HEK293 (cell line): Measurements from ENCODE around the gene CD40LG.

Source experiments
- CTCF ChIA-PET: fragments of 350-600 bp; formaldehyde crosslinking; extraction: SDS; loops from one replicate; lab custom pipeline; 2021; ENCODE audit warnings: antibody characterized with exemption; lab: Yijun Ruan, JAX
- POLR2A ChIA-PET: fragments of 300-600 bp; formaldehyde crosslinking; extraction: SDS; loops from one replicate; lab custom pipeline; 2020; ENCODE audit warnings: antibody characterized with exemption, inconsistent platforms; lab: Yijun Ruan, JAX
- H3K27ac ChIP-seq: fragments of 200-500 bp; sonication (Bioruptor generic); 2 replicates; pipeline ENCODE4 v1.5.1; 2014; ENCODE audit warnings: low read depth, low read length, control low read depth, inconsistent platforms; ENCODE audit errors: extremely low read depth
- H3K36me3 ChIP-seq, 2 experiments: fragments of 200-500 bp in 1 of 2; sonication (Bioruptor generic) in 1 of 2; 1 replicate in 1 of 2; 2 replicates in 1 of 2; pipeline ENCODE4 v1.5.1; 2014 to 2017; ENCODE audit warnings: inconsistent platforms in 2 of 2, low read length in 2 of 2; ENCODE audit not compliant: control insufficient read depth in 2 of 2, insufficient read depth in 1 of 2
- H3K4me1 ChIP-seq: fragments of 200-500 bp; sonication (Bioruptor generic); 2 replicates; pipeline ENCODE4 v1.5.1; 2014; ENCODE audit warnings: mild to moderate bottlenecking, low read length, inconsistent platforms; ENCODE audit not compliant: control insufficient read depth, insufficient read depth
- H3K4me3 ChIP-seq: 2 replicates; pipeline ENCODE4 v1.5.1; 2011; ENCODE audit warnings: low read depth, mild to moderate bottlenecking, control low read depth, low read length, moderate library complexity
- H3K9me3 ChIP-seq: fragments of 200-500 bp; sonication (Bioruptor generic); 2 replicates; pipeline ENCODE4 v1.5.1; 2014; ENCODE audit warnings: low read depth, low read length, inconsistent platforms; ENCODE audit not compliant: control insufficient read depth, insufficient read depth
- FEZF1 ChIP-seq: fragments of 450-650 bp; formaldehyde crosslinking; IDR thresholded peaks from 2 replicates; pipeline ENCODE4 v1.5.1; 2016; ENCODE audit warnings: missing biosample characterization, missing genetic modification characterization
- SCRT2 ChIP-seq: fragments of 450-650 bp; formaldehyde crosslinking; IDR thresholded peaks from 2 replicates; pipeline ENCODE4 v1.5.1; 2016; ENCODE audit warnings: missing biosample characterization, missing genetic modification characterization
- ZBTB7A ChIP-seq: fragments of 450-650 bp; formaldehyde crosslinking; IDR thresholded peaks from 2 replicates; pipeline ENCODE4 v1.5.1; 2016; ENCODE audit warnings: low read depth, missing biosample characterization, missing genetic modification characterization
- ZFP69B ChIP-seq: fragments of 450-650 bp; formaldehyde crosslinking; IDR thresholded peaks from 2 replicates; pipeline ENCODE4 v1.5.1; 2016; ENCODE audit warnings: missing biosample characterization, missing genetic modification characterization
- ZNF10 ChIP-seq: fragments of 450-650 bp; formaldehyde crosslinking; IDR thresholded peaks from 2 replicates; pipeline ENCODE4 v1.5.1; 2017; ENCODE audit warnings: missing biosample characterization, missing genetic modification characterization
- ZNF324 ChIP-seq: fragments of 450-650 bp; formaldehyde crosslinking; IDR thresholded peaks from 2 replicates; pipeline ENCODE4 v1.5.1; 2016; ENCODE audit warnings: missing biosample characterization, missing genetic modification characterization
- ZNF341 ChIP-seq: fragments of 450-650 bp; formaldehyde crosslinking; IDR thresholded peaks from 2 replicates; pipeline ENCODE4; 2016; ENCODE audit warnings: low read depth, missing biosample characterization, missing genetic modification characterization
- ZNF366 ChIP-seq: fragments of 450-650 bp; formaldehyde crosslinking; conservative IDR thresholded peaks from 2 replicates; pipeline ENCODE4 v1.5.1; 2016; ENCODE audit warnings: missing biosample characterization, missing genetic modification characterization
- ZNF394 ChIP-seq: fragments of 450-650 bp; formaldehyde crosslinking; IDR thresholded peaks from 2 replicates; pipeline ENCODE4 v1.5.1; 2016; ENCODE audit warnings: missing biosample characterization, missing genetic modification characterization, mild to moderate bottlenecking, moderate library complexity, borderline replicate concordance
- ZNF426 ChIP-seq: fragments of 450-650 bp; formaldehyde crosslinking; IDR thresholded peaks from 2 replicates; pipeline ENCODE4 v1.5.1; 2017; ENCODE audit warnings: missing biosample characterization, missing genetic modification characterization, mild to moderate bottlenecking, inconsistent platforms, moderate library complexity
- ZNF433 ChIP-seq: fragments of 450-650 bp; formaldehyde crosslinking; IDR thresholded peaks from 2 replicates; pipeline ENCODE4 v1.5.1; 2016; ENCODE audit warnings: missing biosample characterization, missing genetic modification characterization, low read depth
- ZNF530 ChIP-seq: fragments of 450-650 bp; formaldehyde crosslinking; IDR thresholded peaks from 2 replicates; pipeline ENCODE4 v1.5.1; 2016; ENCODE audit warnings: low read depth, missing biosample characterization, missing genetic modification characterization
- ZNF664 ChIP-seq: fragments of 450-650 bp; formaldehyde crosslinking; IDR thresholded peaks from 2 replicates; pipeline ENCODE4 v1.5.1; 2016; ENCODE audit warnings: missing biosample characterization, missing genetic modification characterization
- ZNF837 ChIP-seq: fragments of 450-650 bp; formaldehyde crosslinking; IDR thresholded peaks from 2 replicates; pipeline ENCODE4 v1.5.1; 2016; ENCODE audit warnings: missing biosample characterization, missing genetic modification characterization
- ZSCAN30 ChIP-seq: fragments of 450-650 bp; IDR thresholded peaks from 2 replicates; pipeline ENCODE4 v1.5.1; 2018; ENCODE audit warnings: missing biosample characterization, mild to moderate bottlenecking, missing genetic modification characterization, moderate library complexity
- ZXDB ChIP-seq: fragments of 450-650 bp; formaldehyde crosslinking; IDR thresholded peaks from 2 replicates; pipeline ENCODE4 v1.5.1; 2016; ENCODE audit warnings: missing biosample characterization, missing genetic modification characterization
- TF ChIP-seq, protein P1 (sequence below): fragments of 450-650 bp; formaldehyde crosslinking; IDR thresholded peaks from 2 replicates; pipeline ENCODE4 v1.5.1; 2016; ENCODE audit warnings: missing biosample characterization, missing genetic modification characterization, borderline replicate concordance
- TF ChIP-seq, protein P2 (sequence below): fragments of 450-650 bp; formaldehyde crosslinking; IDR thresholded peaks from 2 replicates; pipeline ENCODE4; 2016; ENCODE audit warnings: missing biosample characterization, missing genetic modification characterization
- TF ChIP-seq, protein P3 (sequence below): fragments of 450-650 bp; formaldehyde crosslinking; IDR thresholded peaks from 2 replicates; pipeline ENCODE4 v1.5.1; 2016; ENCODE audit warnings: missing biosample characterization, missing genetic modification characterization
- TF ChIP-seq, protein P4 (sequence below): fragments of 450-650 bp; formaldehyde crosslinking; IDR thresholded peaks from 2 replicates; pipeline ENCODE4 v1.5.1; 2016; ENCODE audit warnings: missing biosample characterization, missing genetic modification characterization, low read depth

Gene CD40LG

DNA sequence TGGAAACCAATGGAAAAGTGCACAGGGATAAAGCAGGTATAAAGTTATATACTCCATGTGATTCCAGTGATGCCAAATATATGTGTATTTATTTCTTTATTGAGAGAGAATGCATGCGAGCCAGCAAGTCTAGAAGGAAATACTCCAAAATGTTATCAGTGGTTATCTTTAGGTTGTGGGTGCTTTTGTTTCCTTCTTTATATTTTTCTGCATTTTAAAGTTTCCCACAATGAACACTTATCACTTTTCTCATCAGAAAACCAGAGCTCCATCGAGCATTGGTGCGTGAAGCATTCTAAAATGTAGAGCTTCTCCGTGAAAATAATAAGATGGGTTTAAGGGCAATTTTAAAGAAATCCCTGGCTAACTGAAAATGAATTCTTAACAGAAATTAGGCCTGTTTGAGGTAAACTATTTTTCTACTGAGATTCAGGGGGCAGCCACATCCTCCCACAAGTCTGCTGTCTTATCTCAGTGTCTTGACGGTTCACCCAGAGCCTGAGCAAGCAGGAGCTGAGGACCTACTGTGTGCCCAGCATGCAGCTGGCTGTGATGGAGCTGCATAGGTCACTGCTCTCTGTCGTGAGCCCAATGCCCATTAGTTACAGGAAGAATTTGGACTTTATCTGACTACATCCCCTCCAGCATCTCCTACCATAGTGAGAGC lies 18.7 kb upstream of the CD40LG start (continued):
- TF ChIP-seq, protein P1, sequence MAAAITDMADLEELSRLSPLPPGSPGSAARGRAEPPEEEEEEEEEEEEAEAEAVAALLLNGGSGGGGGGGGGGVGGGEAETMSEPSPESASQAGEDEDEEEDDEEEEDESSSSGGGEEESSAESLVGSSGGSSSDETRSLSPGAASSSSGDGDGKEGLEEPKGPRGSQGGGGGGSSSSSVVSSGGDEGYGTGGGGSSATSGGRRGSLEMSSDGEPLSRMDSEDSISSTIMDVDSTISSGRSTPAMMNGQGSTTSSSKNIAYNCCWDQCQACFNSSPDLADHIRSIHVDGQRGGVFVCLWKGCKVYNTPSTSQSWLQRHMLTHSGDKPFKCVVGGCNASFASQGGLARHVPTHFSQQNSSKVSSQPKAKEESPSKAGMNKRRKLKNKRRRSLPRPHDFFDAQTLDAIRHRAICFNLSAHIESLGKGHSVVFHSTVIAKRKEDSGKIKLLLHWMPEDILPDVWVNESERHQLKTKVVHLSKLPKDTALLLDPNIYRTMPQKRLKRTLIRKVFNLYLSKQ (tag by site-specific recombination) = no peak
- no peak for TF ChIP-seq SCRT2 (tag by site-specific recombination)

DNA sequence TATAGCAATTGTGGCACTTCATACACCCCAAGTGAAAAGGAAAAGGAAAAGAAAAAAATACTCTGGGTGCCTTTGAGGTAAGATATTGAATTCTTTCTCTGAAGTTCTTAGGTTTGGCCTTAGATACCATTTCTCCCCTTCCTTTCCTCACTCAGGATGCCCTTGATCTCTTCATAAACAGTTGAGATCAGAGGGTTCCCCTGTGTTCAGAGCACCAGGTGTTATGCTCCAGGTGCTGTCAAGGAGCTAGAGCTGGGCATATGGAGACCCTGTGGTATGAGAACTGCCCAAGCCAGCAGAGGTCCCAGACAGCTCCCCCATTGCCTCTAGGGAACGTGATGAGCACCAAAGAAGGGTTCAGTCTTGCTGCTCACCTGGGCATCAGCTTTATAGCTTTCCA lies 17.1 kb upstream of the CD40LG start:
- TF ChIP-seq ZFP69B (tag by site-specific recombination) (no peak), ZSCAN30 (tag by site-specific recombination) (no peak), ZNF530 (no peak), ZBTB7A (tag by site-specific recombination) (no peak), FEZF1 (no peak), ZNF341 (tag by site-specific recombination) (no peak), ZNF394 (tag by site-specific recombination) (no peak), ZNF433 (tag by site-specific recombination) (no peak), ZNF366 (tag by site-specific recombination) (no peak), SCRT2 (tag by site-specific recombination) (no peak), ZNF426 (tag by site-specific recombination) (no peak), ZNF324 (tag by site-specific recombination) (no peak), ZNF10 (tag by site-specific recombination) (no peak), ZXDB (tag by site-specific recombination) (no peak), ZNF837 (no peak), ZNF664 (tag by site-specific recombination) (no peak)
- TF ChIP-seq, protein P2, sequence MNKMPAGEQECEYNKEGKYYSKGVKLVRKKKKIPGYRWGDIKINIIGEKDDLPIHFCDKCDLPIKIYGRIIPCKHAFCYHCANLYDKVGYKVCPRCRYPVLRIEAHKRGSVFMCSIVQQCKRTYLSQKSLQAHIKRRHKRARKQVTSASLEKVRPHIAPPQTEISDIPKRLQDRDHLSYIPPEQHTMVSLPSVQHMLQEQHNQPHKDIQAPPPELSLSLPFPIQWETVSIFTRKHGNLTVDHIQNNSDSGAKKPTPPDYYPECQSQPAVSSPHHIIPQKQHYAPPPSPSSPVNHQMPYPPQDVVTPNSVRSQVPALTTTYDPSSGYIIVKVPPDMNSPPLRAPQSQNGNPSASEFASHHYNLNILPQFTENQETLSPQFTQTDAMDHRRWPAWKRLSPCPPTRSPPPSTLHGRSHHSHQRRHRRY (tag by site-specific recombination) = no peak
- TF ChIP-seq, protein P3, sequence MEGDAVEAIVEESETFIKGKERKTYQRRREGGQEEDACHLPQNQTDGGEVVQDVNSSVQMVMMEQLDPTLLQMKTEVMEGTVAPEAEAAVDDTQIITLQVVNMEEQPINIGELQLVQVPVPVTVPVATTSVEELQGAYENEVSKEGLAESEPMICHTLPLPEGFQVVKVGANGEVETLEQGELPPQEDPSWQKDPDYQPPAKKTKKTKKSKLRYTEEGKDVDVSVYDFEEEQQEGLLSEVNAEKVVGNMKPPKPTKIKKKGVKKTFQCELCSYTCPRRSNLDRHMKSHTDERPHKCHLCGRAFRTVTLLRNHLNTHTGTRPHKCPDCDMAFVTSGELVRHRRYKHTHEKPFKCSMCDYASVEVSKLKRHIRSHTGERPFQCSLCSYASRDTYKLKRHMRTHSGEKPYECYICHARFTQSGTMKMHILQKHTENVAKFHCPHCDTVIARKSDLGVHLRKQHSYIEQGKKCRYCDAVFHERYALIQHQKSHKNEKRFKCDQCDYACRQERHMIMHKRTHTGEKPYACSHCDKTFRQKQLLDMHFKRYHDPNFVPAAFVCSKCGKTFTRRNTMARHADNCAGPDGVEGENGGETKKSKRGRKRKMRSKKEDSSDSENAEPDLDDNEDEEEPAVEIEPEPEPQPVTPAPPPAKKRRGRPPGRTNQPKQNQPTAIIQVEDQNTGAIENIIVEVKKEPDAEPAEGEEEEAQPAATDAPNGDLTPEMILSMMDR = no peak
- TF ChIP-seq, protein P4, sequence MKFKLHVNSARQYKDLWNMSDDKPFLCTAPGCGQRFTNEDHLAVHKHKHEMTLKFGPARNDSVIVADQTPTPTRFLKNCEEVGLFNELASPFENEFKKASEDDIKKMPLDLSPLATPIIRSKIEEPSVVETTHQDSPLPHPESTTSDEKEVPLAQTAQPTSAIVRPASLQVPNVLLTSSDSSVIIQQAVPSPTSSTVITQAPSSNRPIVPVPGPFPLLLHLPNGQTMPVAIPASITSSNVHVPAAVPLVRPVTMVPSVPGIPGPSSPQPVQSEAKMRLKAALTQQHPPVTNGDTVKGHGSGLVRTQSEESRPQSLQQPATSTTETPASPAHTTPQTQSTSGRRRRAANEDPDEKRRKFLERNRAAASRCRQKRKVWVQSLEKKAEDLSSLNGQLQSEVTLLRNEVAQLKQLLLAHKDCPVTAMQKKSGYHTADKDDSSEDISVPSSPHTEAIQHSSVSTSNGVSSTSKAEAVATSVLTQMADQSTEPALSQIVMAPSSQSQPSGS = no peak
- ChIA-PET POLR2A (no interaction called here), CTCF (interaction anchor here (0.6 kb wide), 1 partner anchor 1084 kb away, joined by 4 read pairs; no protein-coding TSS in a partner anchor)
- Histone ChIP-seq H3K4me1 (no peaks in the 10 kb centered on the region), H3K9me3 (no peaks in the 10 kb centered on the region), H3K27ac (no peak overlapping the region), H3K36me3 (no peaks in the 10 kb centered on the region), H3K4me3 (no peak overlapping the region)
